NCI-H446 (cell line): Measurements from ENCODE around the gene HOXD12.

Experiments
- DNase-seq, 2 experiments: peaks; one replicate each; lab custom pipeline; 2025; lab: John Stamatoyannopoulos, UW

Gene HOXD12

GRCh38 chr2:176099728-176100546 is at the start of gene HOXD12:
TSS of gene HOXD12 (plus strand) at chr2:176099795. CDS start at chr2:176099802, 7 bp downstream.
- DNase-seq: no peak

- peak in 1 of 2 experiments; percentile 59 for DNase-seq
Measured at GRCh38 chr2:176056406-176056805, 43.2 kb upstream of the HOXD12 start.

GRCh38 chr2:176063958-176064357 is 35.6 kb upstream of the HOXD12 start:
- DNase-seq: no peak

- no peak for DNase-seq
Measured at GRCh38 chr2:176066645-176067588, 32.7 kb upstream of the HOXD12 start.

GRCh38 chr2:176067589-176068418 is 31.8 kb upstream of the HOXD12 start:
- no peak for DNase-seq

GRCh38 chr2:176068419-176068832 is 31.2 kb upstream of the HOXD12 start:
- no peak for DNase-seq

GRCh38 chr2:176071330-176072291 is 28.0 kb upstream of the HOXD12 start:
- no peak for DNase-seq

- DNase-seq: no peak
Measured at GRCh38 chr2:176072292-176072669, 27.3 kb upstream of the HOXD12 start.

- DNase-seq: no peak
Measured at GRCh38 chr2:176072951-176073904, 26.4 kb upstream of the HOXD12 start.

GRCh38 chr2:176074919-176075425 is 24.6 kb upstream of the HOXD12 start:
- DNase-seq: no peak

GRCh38 chr2:176075481-176075880 is 24.1 kb upstream of the HOXD12 start:
- DNase-seq: no peak

GRCh38 chr2:176076063-176076462 is 23.5 kb upstream of the HOXD12 start:
- no peak for DNase-seq

GRCh38 chr2:176076796-176077195 is 22.8 kb upstream of the HOXD12 start:
- no peak for DNase-seq

- no peak for DNase-seq
Measured at GRCh38 chr2:176078541-176079284, 20.9 kb upstream of the HOXD12 start.

GRCh38 chr2:176079285-176079830 is 20.2 kb upstream of the HOXD12 start:
- DNase-seq: no peak

GRCh38 chr2:176079831-176080539 is 19.6 kb upstream of the HOXD12 start:
- DNase-seq: peak in 1 of 2 experiments; percentile 64

- no peak for DNase-seq
Measured at GRCh38 chr2:176080540-176081375, 18.8 kb upstream of the HOXD12 start.
